B cell (primary cell): ENCODE measurements around the gene TCP10L. TPM values are rescaled to one million over a fixed set of nuclear protein-coding genes. Genes with fewer than 3 reads are reported as not detected.

Experiments
- ATAC-seq: fragments of 200-7000 bp; cut with Tn5 transposase; one replicate; pipeline ENCODE4 v1.10.0; 2021; ENCODE audit warnings: low read depth, mild to moderate bottlenecking, moderate number of reproducible peaks, moderate library complexity
- CTCF ChIA-PET: fragments of 350-600 bp; sonication (Branson Sonifier 250); formaldehyde crosslinking; loops from one replicate; lab custom pipeline; 2021; ENCODE audit warnings: antibody characterized with exemption, inconsistent platforms; lab: Charles Lee
- POLR2A ChIA-PET: fragments of 350-600 bp; sonication (Branson Sonifier 250); formaldehyde crosslinking; loops from one replicate; lab custom pipeline; 2021; ENCODE audit warnings: antibody characterized with exemption; lab: Charles Lee
- DNase-seq: peaks from one replicate; pipeline ENCODE4 v3.0.0; 2013
- H2AFZ ChIP-seq: 2 replicates; pipeline ENCODE4 v1.6.1; 2012; ENCODE audit warnings: mild to moderate bottlenecking, low read depth, low read length; ENCODE audit not compliant: insufficient read depth, poor library complexity, severe bottlenecking
- H3K27ac ChIP-seq, 2 donors: 1 replicate in 1 of 2; 2 replicates in 1 of 2; pipeline ENCODE4 v1.5.1; 2012 to 2013; ENCODE audit warnings: low read length in 2 of 2, mild to moderate bottlenecking in 2 of 2, moderate library complexity in 1 of 2
- H3K27me3 ChIP-seq, 4 experiments: fragments of 200-600 bp in 1 of 4; sonication (generic) in 1 of 4; replicated peaks in 1 of 4; 1 replicate in 2 of 4; 2 replicates in 2 of 4; pipeline versions ENCODE4 v1.6.1 to v1.7.0; 2013 to 2016; ENCODE audit warnings: low read length in 3 of 4, mild to moderate bottlenecking in 2 of 4, mixed read lengths in 1 of 4, moderate library complexity in 1 of 4; ENCODE audit not compliant: insufficient read depth in 4 of 4, control insufficient read depth in 3 of 4; ENCODE audit errors: control extremely low read depth in 1 of 4
- H3K36me3 ChIP-seq, 2 experiments: replicated peaks in 1 of 2; 1 replicate in 1 of 2; 2 replicates in 1 of 2; pipeline versions ENCODE4 v1.6.1 to v1.7.1; 2013; ENCODE audit warnings: low read length in 1 of 2; ENCODE audit not compliant: insufficient read depth in 2 of 2, control insufficient read depth in 1 of 2; ENCODE audit errors: control extremely low read depth in 1 of 2, extremely low read depth in 1 of 2
- H3K4me1 ChIP-seq, 2 donors: fragments of 200-600 bp in 1 of 2; sonication (generic) in 1 of 2; 1 replicate in 1 of 2; 2 replicates in 1 of 2; pipeline versions ENCODE4 v1.5.1 to v1.6.1; 2013 to 2017; ENCODE audit warnings: low read length in 2 of 2; ENCODE audit not compliant: control insufficient read depth in 2 of 2, insufficient read depth in 2 of 2
- H3K4me2 ChIP-seq: replicated peaks from 2 replicates; pipeline ENCODE3; 2012; ENCODE audit warnings: mild to moderate bottlenecking, low read depth, low read length; ENCODE audit not compliant: poor library complexity, severe bottlenecking
- H3K4me3 ChIP-seq, 5 experiments: fragments of 200-600 bp in 1 of 5; sonication (generic) in 1 of 5; 1 replicate in 3 of 5; 2 replicates in 2 of 5; pipeline versions ENCODE4 v1.5.1 to v1.7.0; 2011 to 2016; ENCODE audit warnings: low read length in 4 of 5, mild to moderate bottlenecking in 4 of 5, low read depth in 2 of 5, control low read depth in 1 of 5, moderate library complexity in 1 of 5; ENCODE audit not compliant: insufficient read depth in 1 of 5; ENCODE audit errors: control extremely low read depth in 1 of 5, extremely low read depth in 1 of 5
- H3K79me2 ChIP-seq: fragments of 200-600 bp; sonication (generic); one replicate; pipeline ENCODE4 v1.6.0; 2016; ENCODE audit warnings: low read length; ENCODE audit not compliant: control insufficient read depth, insufficient read depth
- H3K9ac ChIP-seq: fragments of 200-600 bp; sonication (generic); 2 replicates; pipeline ENCODE4 v1.6.1; 2017; ENCODE audit warnings: mild to moderate bottlenecking, low read length, moderate library complexity
- H3K9me3 ChIP-seq, 3 donors: one replicate each; pipeline versions ENCODE4 v1.6.1 to v1.7.1; 2013; ENCODE audit warnings: low read length in 2 of 3; ENCODE audit not compliant: control insufficient read depth in 2 of 3, insufficient read depth in 1 of 3; ENCODE audit errors: control extremely low read depth in 1 of 3
- H4K20me1 ChIP-seq: 2 replicates; pipeline ENCODE4 v1.6.0; 2012; ENCODE audit warnings: mild to moderate bottlenecking, low read length; ENCODE audit not compliant: insufficient read depth, control insufficient read depth, poor library complexity, severe bottlenecking
- H3K27ac Mint-ChIP-seq: one replicate; pipeline ENCODE4 v1.8.0; 2021; ENCODE audit warnings: mixed read lengths
- H3K27me3 Mint-ChIP-seq: one replicate; pipeline ENCODE4 v1.8.0; 2021; ENCODE audit warnings: mixed read lengths
- H3K4me1 Mint-ChIP-seq: one replicate; pipeline ENCODE4 v1.8.0; 2021; ENCODE audit warnings: mixed read lengths
- H3K4me3 Mint-ChIP-seq: one replicate; pipeline ENCODE4 v1.8.0; 2021; ENCODE audit warnings: mixed read lengths
- H3K9me3 Mint-ChIP-seq: one replicate; pipeline ENCODE4 v1.8.0; 2022; ENCODE audit warnings: mixed read lengths; ENCODE audit not compliant: insufficient read depth
- CTCF ChIP-seq: fragments of 200-600 bp; IDR thresholded peaks from one replicate; pipeline ENCODE4 v1.8.0; 2022; ENCODE audit warnings: antibody characterized with exemption, mild to moderate bottlenecking
- EZH2 ChIP-seq: IDR thresholded peaks from 2 replicates; pipeline ENCODE4 v1.6.1; 2012; ENCODE audit warnings: borderline replicate concordance, low read depth, mild to moderate bottlenecking, moderate library complexity, low read length; ENCODE audit not compliant: insufficient read depth, poor library complexity, severe bottlenecking
- WGBS: methylation state at CpG from one replicate; pipeline ENCODE4 v1.1.5; 2013; ENCODE audit warnings: missing lambda C conversion rate; ENCODE audit not compliant: insufficient coverage; 5-methylcytosine and 5-hydroxymethylcytosine counted together
- intact Hi-C: fragments of 100-400 bp; cut with micrococcal nuclease; formaldehyde crosslinking; loops from one replicate; pipeline ENCODE4 v1.10.0; 2022
- polyA plus RNA-seq: library from polyadenylated mRNA; depleted of rRNA; stranded (reverse); fragments of >200 nt; gene quantifications from 2 replicates; pipeline ENCODE4 v1.2.3, GENCODE V29; 2012
- total RNA-seq, 2 donors: library from RNA; stranded (reverse); fragments of 120-200 nt in 1 of 2; gene quantifications; 1 replicate in 1 of 2; 2 replicates in 1 of 2; pipeline versions ENCODE4 v1.2.3 to v1.2.4, GENCODE V29; 2013 to 2022

TCP10L gene
- total and polyA plus RNA-seq, 2 donors (not counting 1 experiment from before 2014, with no cell fraction given) = 0.39 TPM

GRCh38 chr21:32567626-32568025 is 17.7 kb downstream of the TCP10L start:
- Histone ChIP-seq H2AFZ (no peak overlapping the region), H3K27ac (no peak overlapping the region), H3K9ac (no peak overlapping the region), H3K4me1 (peaks cover 4 to 6% of the 10 kb centered on the region in 2 donors), H3K79me2 (no peaks in the 10 kb centered on the region), H4K20me1 (no peaks in the 10 kb centered on the region), H3K4me2 (no peak overlapping the region), H3K36me3 (no peaks in the 10 kb centered on the region), H3K9me3 (peaks cover 0 to 3% (median 0%) of the 10 kb centered on the region in 3 donors), H3K27me3 (peaks cover 0 to 17% (median 9%) of the 10 kb centered on the region in 4 experiments), H3K4me3 (no peak overlapping the region)
- Mint-ChIP-seq H3K4me3 (no peak overlapping the region), H3K27me3 (peaks cover 35% of the 10 kb centered on the region), H3K4me1 (peaks cover 10% of the 10 kb centered on the region), H3K27ac (no peak overlapping the region), H3K9me3 (peaks cover 8% of the 10 kb centered on the region)
- TF ChIP-seq EZH2 = no peak
- WGBS = 95% methylated on average over 7 of the region's 8 CpGs
- no peak for DNase-seq
- intact Hi-C loops = no loop called here
- ChIA-PET POLR2A (no interaction called here), CTCF (interaction anchor here (0.5 kb wide), 1 partner anchor 784 kb away, joined by 3 read pairs; no protein-coding TSS in a partner anchor)
- no peak for ATAC-seq

GRCh38 chr21:32566741-32567389 is 18.5 kb downstream of the TCP10L start:
- POLR2A ChIA-PET = no interaction called here
- 93% methylated on average over 1 of the region's 5 CpGs for WGBS
- no peak overlapping the region for H3K4me2 ChIP-seq
- H3K9me3 ChIP-seq = peaks cover 0 to 3% (median 0%) of the 10 kb centered on the region in 3 donors
- intact Hi-C loops = no loop called here
- H3K4me3 Mint-ChIP-seq = no peak overlapping the region
- ATAC-seq = no peak
- H3K27ac Mint-ChIP-seq = no peak overlapping the region
- no peak for DNase-seq
- H3K4me1 ChIP-seq = peaks cover 4 to 6% of the 10 kb centered on the region in 2 donors
- H3K27me3 Mint-ChIP-seq = peaks cover 35% of the 10 kb centered on the region
- H2AFZ ChIP-seq = no peak overlapping the region
- no peak overlapping the region for H3K27ac ChIP-seq
- peaks cover 0 to 17% (median 9%) of the 10 kb centered on the region in 4 experiments for H3K27me3 ChIP-seq
- CTCF ChIA-PET = interaction anchor here (0.5 kb wide), 1 partner anchor 783 kb away, joined by 3 read pairs; no protein-coding TSS in a partner anchor
- H3K9me3 Mint-ChIP-seq = peaks cover 8% of the 10 kb centered on the region
- H3K9ac ChIP-seq = no peak overlapping the region
- peaks cover 10% of the 10 kb centered on the region for H3K4me1 Mint-ChIP-seq
- TF ChIP-seq CTCF (no peak), EZH2 (no peak)
- no peak overlapping the region for H3K4me3 ChIP-seq
- no peaks in the 10 kb centered on the region for H4K20me1 ChIP-seq
- no peaks in the 10 kb centered on the region for H3K36me3 ChIP-seq
- H3K79me2 ChIP-seq = no peaks in the 10 kb centered on the region
